ENCODE measurements around the gene IQCM.

DNA sequence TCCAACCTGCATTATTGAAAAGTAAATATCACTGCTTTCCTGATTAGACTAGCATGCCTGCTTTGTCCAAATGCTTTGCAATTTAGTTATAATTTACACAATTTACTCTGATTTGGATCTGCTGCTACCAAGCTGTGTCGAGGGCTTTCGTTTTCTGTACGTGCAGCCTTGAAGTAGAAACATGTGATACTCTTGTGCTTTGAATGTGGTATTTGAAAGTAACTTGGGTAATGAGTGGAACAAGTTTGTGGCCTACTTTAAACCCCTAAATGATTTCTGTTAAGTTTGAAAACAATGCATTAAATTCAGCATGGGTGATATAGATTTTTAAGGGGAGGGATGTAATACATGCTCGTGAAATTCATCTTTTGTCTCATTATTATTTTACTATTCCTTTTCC, 240.7 kb downstream of the IQCM start:
- TF ChIP-seq, protein P1, sequence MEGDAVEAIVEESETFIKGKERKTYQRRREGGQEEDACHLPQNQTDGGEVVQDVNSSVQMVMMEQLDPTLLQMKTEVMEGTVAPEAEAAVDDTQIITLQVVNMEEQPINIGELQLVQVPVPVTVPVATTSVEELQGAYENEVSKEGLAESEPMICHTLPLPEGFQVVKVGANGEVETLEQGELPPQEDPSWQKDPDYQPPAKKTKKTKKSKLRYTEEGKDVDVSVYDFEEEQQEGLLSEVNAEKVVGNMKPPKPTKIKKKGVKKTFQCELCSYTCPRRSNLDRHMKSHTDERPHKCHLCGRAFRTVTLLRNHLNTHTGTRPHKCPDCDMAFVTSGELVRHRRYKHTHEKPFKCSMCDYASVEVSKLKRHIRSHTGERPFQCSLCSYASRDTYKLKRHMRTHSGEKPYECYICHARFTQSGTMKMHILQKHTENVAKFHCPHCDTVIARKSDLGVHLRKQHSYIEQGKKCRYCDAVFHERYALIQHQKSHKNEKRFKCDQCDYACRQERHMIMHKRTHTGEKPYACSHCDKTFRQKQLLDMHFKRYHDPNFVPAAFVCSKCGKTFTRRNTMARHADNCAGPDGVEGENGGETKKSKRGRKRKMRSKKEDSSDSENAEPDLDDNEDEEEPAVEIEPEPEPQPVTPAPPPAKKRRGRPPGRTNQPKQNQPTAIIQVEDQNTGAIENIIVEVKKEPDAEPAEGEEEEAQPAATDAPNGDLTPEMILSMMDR (IDR thresholded peaks at IDR 0.05; ENCODE audit: insufficient read depth, low read length): no peak
- no peak for TF ChIP-seq POLR2AphosphoS5 (IDR thresholded peaks at IDR 0.05; ENCODE audit: low read depth)
- no peak for TF ChIP-seq GABPA (IDR thresholded peaks at IDR 0.05; ENCODE audit: low read depth)
- TF ChIP-seq, protein P2, sequence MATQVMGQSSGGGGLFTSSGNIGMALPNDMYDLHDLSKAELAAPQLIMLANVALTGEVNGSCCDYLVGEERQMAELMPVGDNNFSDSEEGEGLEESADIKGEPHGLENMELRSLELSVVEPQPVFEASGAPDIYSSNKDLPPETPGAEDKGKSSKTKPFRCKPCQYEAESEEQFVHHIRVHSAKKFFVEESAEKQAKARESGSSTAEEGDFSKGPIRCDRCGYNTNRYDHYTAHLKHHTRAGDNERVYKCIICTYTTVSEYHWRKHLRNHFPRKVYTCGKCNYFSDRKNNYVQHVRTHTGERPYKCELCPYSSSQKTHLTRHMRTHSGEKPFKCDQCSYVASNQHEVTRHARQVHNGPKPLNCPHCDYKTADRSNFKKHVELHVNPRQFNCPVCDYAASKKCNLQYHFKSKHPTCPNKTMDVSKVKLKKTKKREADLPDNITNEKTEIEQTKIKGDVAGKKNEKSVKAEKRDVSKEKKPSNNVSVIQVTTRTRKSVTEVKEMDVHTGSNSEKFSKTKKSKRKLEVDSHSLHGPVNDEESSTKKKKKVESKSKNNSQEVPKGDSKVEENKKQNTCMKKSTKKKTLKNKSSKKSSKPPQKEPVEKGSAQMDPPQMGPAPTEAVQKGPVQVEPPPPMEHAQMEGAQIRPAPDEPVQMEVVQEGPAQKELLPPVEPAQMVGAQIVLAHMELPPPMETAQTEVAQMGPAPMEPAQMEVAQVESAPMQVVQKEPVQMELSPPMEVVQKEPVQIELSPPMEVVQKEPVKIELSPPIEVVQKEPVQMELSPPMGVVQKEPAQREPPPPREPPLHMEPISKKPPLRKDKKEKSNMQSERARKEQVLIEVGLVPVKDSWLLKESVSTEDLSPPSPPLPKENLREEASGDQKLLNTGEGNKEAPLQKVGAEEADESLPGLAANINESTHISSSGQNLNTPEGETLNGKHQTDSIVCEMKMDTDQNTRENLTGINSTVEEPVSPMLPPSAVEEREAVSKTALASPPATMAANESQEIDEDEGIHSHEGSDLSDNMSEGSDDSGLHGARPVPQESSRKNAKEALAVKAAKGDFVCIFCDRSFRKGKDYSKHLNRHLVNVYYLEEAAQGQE (IDR thresholded peaks at IDR 0.05; ENCODE audit: insufficient replicate concordance, low read depth): no peak

Data from HL-60 (cell line).